ENCODE data around the gene C1QTNF2. TPM values are rescaled to one million over a fixed set of nuclear protein-coding genes. Genes with fewer than 3 reads are reported as not detected.

The C1QTNF2 gene
- polyA plus RNA-seq, 3 donors: not detected

DNA sequence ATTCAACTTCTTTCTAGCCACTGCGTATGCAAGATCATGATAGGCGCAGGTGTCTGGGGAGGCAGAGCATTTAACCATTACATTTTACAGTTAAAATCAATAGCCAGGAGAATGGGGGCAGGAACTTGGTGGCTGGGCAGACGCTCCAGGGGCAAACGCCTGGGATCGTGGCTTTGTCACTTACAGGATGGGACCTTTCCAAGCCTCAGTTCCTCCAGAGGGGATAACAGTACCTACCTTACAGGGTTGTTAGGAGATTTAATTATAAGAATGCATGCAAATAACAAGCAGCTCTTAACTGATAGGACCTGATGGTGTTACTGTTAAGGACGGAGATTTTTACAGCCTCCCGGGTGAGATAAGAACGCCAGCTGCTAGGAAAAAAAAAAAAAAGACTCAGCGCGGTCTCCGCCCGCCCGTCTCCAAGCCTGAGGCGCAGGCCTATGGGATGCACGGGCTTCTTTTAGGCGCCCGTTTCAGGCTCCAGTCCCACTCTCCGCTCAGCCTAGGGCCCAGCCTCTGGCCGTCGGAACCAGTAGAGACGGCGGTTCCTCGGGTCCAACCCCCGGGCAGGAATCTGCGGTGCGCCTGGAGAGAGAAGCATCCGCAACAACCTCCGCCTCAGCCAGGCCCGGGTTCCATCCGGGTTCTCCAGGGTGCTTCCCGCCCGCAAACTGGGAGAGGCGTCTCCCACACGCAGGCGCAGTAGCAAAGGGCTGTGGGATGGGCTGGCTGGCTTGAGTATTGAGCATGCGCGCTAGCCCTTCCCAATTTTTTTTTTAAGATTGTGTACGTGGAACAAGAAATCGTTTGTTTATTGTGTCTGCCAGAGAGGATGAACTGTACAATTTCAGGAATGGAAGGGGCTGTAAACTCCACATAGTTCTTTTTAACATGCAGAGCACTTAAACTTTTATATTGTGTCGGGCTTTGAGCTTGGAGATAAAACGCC lies 29.3 kb upstream of the C1QTNF2 start, which contains the start of gene FAM200C:
Gene FAM200C (minus strand): TSS at position 653 of the 952 bp plus-strand sequence. CDS start 4,564 bp downstream, outside the sequence.
- Mint-ChIP-seq H3K27me3 (ENCODE audit: low read depth in 3 of 3) (peaks cover 0 to 2% (median 0%) of the 10 kb centered on the region in 3 donors), H3K27ac (peak within 1 kb of the TSS; percentile 64 to 87 (median 79)), H3K4me3 (peak within 1 kb of the TSS; percentile 86 to 91), H3K36me3 (peaks cover 27 to 29% of the 10 kb centered on the region in 2 donors), H3K4me1 (peaks cover 14% of the 10 kb centered on the region), H3K9me3 (no peaks in the 10 kb centered on the region)
- TF ChIP-seq, protein P1, sequence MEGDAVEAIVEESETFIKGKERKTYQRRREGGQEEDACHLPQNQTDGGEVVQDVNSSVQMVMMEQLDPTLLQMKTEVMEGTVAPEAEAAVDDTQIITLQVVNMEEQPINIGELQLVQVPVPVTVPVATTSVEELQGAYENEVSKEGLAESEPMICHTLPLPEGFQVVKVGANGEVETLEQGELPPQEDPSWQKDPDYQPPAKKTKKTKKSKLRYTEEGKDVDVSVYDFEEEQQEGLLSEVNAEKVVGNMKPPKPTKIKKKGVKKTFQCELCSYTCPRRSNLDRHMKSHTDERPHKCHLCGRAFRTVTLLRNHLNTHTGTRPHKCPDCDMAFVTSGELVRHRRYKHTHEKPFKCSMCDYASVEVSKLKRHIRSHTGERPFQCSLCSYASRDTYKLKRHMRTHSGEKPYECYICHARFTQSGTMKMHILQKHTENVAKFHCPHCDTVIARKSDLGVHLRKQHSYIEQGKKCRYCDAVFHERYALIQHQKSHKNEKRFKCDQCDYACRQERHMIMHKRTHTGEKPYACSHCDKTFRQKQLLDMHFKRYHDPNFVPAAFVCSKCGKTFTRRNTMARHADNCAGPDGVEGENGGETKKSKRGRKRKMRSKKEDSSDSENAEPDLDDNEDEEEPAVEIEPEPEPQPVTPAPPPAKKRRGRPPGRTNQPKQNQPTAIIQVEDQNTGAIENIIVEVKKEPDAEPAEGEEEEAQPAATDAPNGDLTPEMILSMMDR (IDR thresholded peaks at IDR 0.05): no peak
- peak within 1 kb of the TSS; percentile 97 for H2AFZ ChIP-seq (ENCODE audit: insufficient read depth, low read depth, low read length, poor library complexity, severe bottlenecking)
- H3K27ac ChIP-seq (ENCODE audit: low read depth in 1 of 2, low read length in 2 of 2): peak within 1 kb of the TSS in 1 of 2 donors; percentile 77
- H3K27me3 ChIP-seq (ENCODE audit: control insufficient read depth in 2 of 2, insufficient read depth in 2 of 2, low read length in 2 of 2): no peaks in the 10 kb centered on the region
- no peaks in the 10 kb centered on the region for H4K20me1 ChIP-seq (ENCODE audit: insufficient read depth, low read length)
- intact Hi-C loops (cut with micrococcal nuclease): no loop called here
- H3K36me3 ChIP-seq (replicated peaks in 1 of 2; ENCODE audit: control insufficient read depth in 1 of 2, insufficient read depth in 2 of 2, low read length in 2 of 2): peaks cover 30 to 35% of the 10 kb centered on the region in 2 donors
- peak within 1 kb of the TSS; percentile 65 to 93 (median 71) for H3K4me3 ChIP-seq (replicated peaks in 1 of 3; ENCODE audit: low read depth in 2 of 3, low read length in 3 of 3)
- DNase-seq: peak; percentile 70 to 85 (median 82)
- peak within 1 kb of the TSS; percentile 84 for H3K9ac ChIP-seq (ENCODE audit: insufficient read depth, low read length, poor library complexity, severe bottlenecking)
- no peaks in the 10 kb centered on the region for H3K9me3 ChIP-seq (replicated peaks in 1 of 2; ENCODE audit: control insufficient read depth in 1 of 2, insufficient read depth in 1 of 2, low read length in 2 of 2)
- H3K4me1 ChIP-seq (ENCODE audit: control insufficient read depth in 1 of 2, insufficient read depth in 2 of 2, low read length in 2 of 2): peaks cover 10 to 14% of the 10 kb centered on the region in 2 donors
- 0% methylated on average over 35 of the region's 41 CpGs for WGBS (ENCODE audit: insufficient coverage)
- peak within 1 kb of the TSS; percentile 84 for H3K4me2 ChIP-seq (replicated peaks; ENCODE audit: extremely low read depth, low read length, poor library complexity, severe bottlenecking)
- H3K79me2 ChIP-seq (ENCODE audit: insufficient read depth, low read length): peaks cover 12% of the 10 kb centered on the region

DNA sequence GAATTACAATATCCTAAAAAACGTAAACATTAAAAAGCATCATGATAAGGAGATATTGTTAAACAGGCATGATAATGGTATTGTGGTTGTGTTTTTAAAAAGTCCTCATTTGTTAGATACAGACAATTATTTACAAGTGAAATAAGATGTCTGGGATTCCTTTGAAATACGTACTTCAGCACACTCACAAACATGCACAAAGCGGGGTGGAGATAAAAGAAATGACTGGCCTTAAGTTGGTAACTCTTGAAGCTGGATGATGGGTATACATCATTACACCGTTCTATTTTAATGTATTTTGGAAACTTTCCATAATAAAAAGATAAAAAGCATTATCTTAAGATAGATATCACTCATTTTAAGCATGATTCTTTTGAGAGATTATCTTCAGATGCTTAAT lies 28.4 kb upstream of the C1QTNF2 start:
- H3K27ac ChIP-seq (ENCODE audit: low read depth in 1 of 2, low read length in 2 of 2): no peak overlapping the region
- no peak overlapping the region for H2AFZ ChIP-seq (ENCODE audit: insufficient read depth, low read depth, low read length, poor library complexity, severe bottlenecking)
- peaks cover 0 to 2% (median 0%) of the 10 kb centered on the region in 3 donors for H3K27me3 Mint-ChIP-seq (ENCODE audit: low read depth in 3 of 3)
- H4K20me1 ChIP-seq (ENCODE audit: insufficient read depth, low read length): no peaks in the 10 kb centered on the region
- no peaks in the 10 kb centered on the region for H3K27me3 ChIP-seq (ENCODE audit: control insufficient read depth in 2 of 2, insufficient read depth in 2 of 2, low read length in 2 of 2)
- no peak overlapping the region for H3K4me3 Mint-ChIP-seq
- H3K9ac ChIP-seq (ENCODE audit: insufficient read depth, low read length, poor library complexity, severe bottlenecking): no peak overlapping the region
- peaks cover 14% of the 10 kb centered on the region for H3K4me1 Mint-ChIP-seq
- intact Hi-C loops (cut with micrococcal nuclease): no loop called here
- peaks cover 18 to 20% of the 10 kb centered on the region in 2 donors for H3K36me3 Mint-ChIP-seq
- no peak overlapping the region for H3K4me2 ChIP-seq (replicated peaks; ENCODE audit: extremely low read depth, low read length, poor library complexity, severe bottlenecking)
- H3K27ac Mint-ChIP-seq: peak overlapping the region in 1 of 7 donors; percentile 75
- no peaks in the 10 kb centered on the region for H3K9me3 Mint-ChIP-seq
- H3K36me3 ChIP-seq (replicated peaks in 1 of 2; ENCODE audit: control insufficient read depth in 1 of 2, insufficient read depth in 2 of 2, low read length in 2 of 2): peaks cover 21 to 27% of the 10 kb centered on the region in 2 donors
- no peak for DNase-seq
- peaks cover 10 to 14% of the 10 kb centered on the region in 2 donors for H3K4me1 ChIP-seq (ENCODE audit: control insufficient read depth in 1 of 2, insufficient read depth in 2 of 2, low read length in 2 of 2)
- WGBS (ENCODE audit: insufficient coverage): no CpG with 5 or more reads among the region's 4 CpGs
- H3K9me3 ChIP-seq (replicated peaks in 1 of 2; ENCODE audit: control insufficient read depth in 1 of 2, insufficient read depth in 1 of 2, low read length in 2 of 2): no peaks in the 10 kb centered on the region
- H3K4me3 ChIP-seq (replicated peaks in 1 of 3; ENCODE audit: low read depth in 2 of 3, low read length in 3 of 3): peak overlapping the region in 1 of 3 experiments; percentile 93
- H3K79me2 ChIP-seq (ENCODE audit: insufficient read depth, low read length): peaks cover 12% of the 10 kb centered on the region
- TF ChIP-seq, protein P1 (IDR thresholded peaks at IDR 0.05): no peak

Data from CD14-positive monocyte (primary cell).